ENCODE results near the gene FASTKD3. TPM values are rescaled to one million over a fixed set of nuclear protein-coding genes. Genes with fewer than 3 reads are reported as not detected.

Gene FASTKD3
- total and polyA plus RNA-seq, 9 donors = 7.7 to 10.6 (median 9.0) TPM

DNA sequence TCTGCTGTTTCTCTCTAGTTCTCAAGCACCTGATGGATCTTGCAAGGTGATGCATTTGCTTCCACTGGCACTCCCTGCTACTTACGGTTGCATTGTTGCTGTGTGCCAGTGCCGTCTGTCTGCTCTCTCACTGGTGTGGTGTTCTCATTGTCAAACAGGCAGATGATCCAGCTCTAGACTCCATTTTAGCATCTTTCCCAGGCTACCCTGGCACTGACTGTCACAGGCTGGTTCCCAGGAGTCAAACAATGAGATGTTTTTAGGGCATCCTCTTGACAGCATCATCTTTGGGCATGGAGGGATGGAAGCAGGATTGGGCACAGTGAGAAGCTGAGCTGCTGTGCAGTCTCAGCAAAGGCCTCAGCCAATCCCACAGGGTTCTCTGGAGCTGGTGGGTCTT, 13.0 kb upstream of the FASTKD3 start:
- no peak for DNase-seq
- Histone ChIP-seq H3K27ac (ENCODE audit: low read length) (no peak overlapping the region), H3K36me3 (ENCODE audit: control insufficient read depth, insufficient read depth, low read length) (peaks cover 41% of the 10 kb centered on the region), H3K4me1 (ENCODE audit: control insufficient read depth, insufficient read depth, low read length) (no peaks in the 10 kb centered on the region), H3K9me3 (replicated peaks; ENCODE audit: control insufficient read depth, low read depth, low read length) (no peaks in the 10 kb centered on the region), H3K4me3 (ENCODE audit: low read length) (no peak overlapping the region), H3K27me3 (ENCODE audit: control insufficient read depth, insufficient read depth, low read length) (no peaks in the 10 kb centered on the region)
- no CpG with 5 or more reads among the region's 2 CpGs for WGBS (ENCODE audit: insufficient coverage)

DNA sequence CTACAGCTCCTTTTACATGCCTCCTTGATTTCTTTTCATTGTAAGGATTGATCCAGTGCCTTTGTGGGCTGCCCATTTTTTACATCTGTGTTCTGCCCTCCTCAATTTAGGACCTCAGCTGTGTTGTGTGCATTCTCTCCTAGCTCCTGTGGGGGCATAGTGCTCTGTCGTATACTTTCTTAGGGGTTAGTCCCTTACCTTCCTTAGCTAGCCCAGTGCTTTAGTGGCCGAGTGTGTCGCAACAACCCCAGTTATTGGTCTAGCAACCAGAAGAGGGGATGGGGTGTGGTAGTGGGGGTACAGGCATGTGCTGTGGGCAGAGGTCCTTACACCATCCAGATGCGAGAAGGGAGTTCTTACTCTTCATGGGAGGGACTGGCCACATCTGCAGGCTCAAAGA, 12.3 kb upstream of the FASTKD3 start:
- no peak for DNase-seq
- H3K4me1 ChIP-seq (ENCODE audit: control insufficient read depth, insufficient read depth, low read length) = no peaks in the 10 kb centered on the region
- 100% methylated on average over 1 of the region's 4 CpGs for WGBS (ENCODE audit: insufficient coverage)

DNA sequence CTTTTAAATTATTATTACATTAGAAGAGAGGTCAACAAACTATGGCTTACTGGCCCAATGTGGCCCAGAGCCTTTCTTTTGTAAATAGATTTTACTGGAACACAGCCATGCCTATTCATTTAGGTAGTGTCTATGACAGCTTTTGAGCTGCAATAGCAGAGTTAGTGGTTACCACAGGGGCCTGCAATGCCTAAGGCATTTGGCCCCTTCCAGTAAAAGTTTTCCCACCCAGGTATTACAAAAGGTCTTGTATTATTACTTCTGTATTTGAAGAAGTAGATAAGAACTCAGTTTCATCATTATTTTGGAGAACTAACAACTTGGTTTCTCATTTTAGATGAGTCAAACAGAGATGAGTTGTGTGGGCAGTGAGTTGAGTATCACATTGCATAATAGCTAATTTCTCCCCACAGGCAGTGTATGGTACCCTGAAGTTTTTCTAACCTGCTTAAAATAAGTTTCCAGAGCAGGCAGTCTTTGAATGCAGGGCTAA, 9.6 kb upstream of the FASTKD3 start:
- no peaks in the 10 kb centered on the region for H3K27me3 ChIP-seq (ENCODE audit: control insufficient read depth, insufficient read depth, low read length)
- no peak for DNase-seq
- H3K36me3 ChIP-seq (ENCODE audit: control insufficient read depth, insufficient read depth, low read length) = peaks cover 44% of the 10 kb centered on the region
- no peaks in the 10 kb centered on the region for H3K9me3 ChIP-seq (replicated peaks; ENCODE audit: control insufficient read depth, low read depth, low read length)
- no peak overlapping the region for H3K27ac ChIP-seq (ENCODE audit: low read length)
- H3K4me3 ChIP-seq (ENCODE audit: low read length) = no peak overlapping the region
- no peaks in the 10 kb centered on the region for H3K4me1 ChIP-seq (ENCODE audit: control insufficient read depth, insufficient read depth, low read length)

More for the DNA sequence above, 12.3 kb upstream of the FASTKD3 start:
- Histone ChIP-seq H3K27ac (ENCODE audit: low read length) (no peak overlapping the region), H3K9me3 (replicated peaks; ENCODE audit: control insufficient read depth, low read depth, low read length) (no peaks in the 10 kb centered on the region), H3K4me3 (ENCODE audit: low read length) (no peak overlapping the region), H3K36me3 (ENCODE audit: control insufficient read depth, insufficient read depth, low read length) (peaks cover 45% of the 10 kb centered on the region), H3K27me3 (ENCODE audit: control insufficient read depth, insufficient read depth, low read length) (no peaks in the 10 kb centered on the region)

DNA sequence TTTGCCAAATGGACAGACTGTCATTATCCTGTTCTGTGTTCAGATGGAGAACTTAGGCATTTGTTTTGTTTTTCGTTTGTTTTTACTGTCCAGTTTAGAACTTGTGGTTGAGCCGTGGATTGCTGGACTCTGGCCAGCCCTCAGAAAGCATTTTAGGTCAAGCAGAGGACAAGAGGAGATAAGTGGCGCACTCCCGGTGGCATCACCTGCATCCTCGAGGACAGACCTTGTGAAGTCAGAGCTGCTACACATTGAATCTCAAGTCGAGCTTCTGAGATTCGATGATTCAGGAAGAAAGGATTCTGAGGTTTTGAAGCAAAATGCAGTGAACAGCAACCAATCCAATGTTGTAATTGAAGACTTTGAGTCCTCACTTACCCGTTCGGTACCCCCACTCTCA, 9.0 kb upstream of the FASTKD3 start:
- WGBS (ENCODE audit: insufficient coverage) = 90% methylated on average over 4 of the region's 9 CpGs

DNA sequence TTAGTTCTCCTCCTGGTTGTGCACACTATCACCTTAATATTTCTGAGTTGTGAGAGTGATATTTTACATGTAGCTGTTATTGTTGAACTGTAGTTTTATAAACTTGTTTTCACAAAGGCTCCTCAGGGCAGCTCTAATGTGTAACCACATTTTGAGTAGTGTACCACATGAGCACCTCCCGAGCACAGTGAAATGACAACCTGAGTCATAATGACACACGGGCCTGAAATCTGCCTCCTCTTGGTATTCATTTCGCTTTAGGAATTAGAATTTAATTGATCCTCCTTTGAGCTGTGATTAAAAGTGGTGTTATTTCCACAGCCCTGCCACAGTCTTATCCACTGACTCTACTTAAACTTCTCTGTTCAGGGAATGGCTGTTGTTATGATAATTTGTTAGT, 8.0 kb upstream of the FASTKD3 start:
- DNase-seq = no peak
- Histone ChIP-seq H3K9me3 (replicated peaks; ENCODE audit: control insufficient read depth, low read depth, low read length) (no peaks in the 10 kb centered on the region), H3K27ac (ENCODE audit: low read length) (no peak overlapping the region), H3K27me3 (ENCODE audit: control insufficient read depth, insufficient read depth, low read length) (no peaks in the 10 kb centered on the region), H3K4me1 (ENCODE audit: control insufficient read depth, insufficient read depth, low read length) (no peaks in the 10 kb centered on the region), H3K4me3 (ENCODE audit: low read length) (no peak overlapping the region), H3K36me3 (ENCODE audit: control insufficient read depth, insufficient read depth, low read length) (peaks cover 43% of the 10 kb centered on the region)
- no CpG with 5 or more reads among the region's 3 CpGs for WGBS (ENCODE audit: insufficient coverage)

More for the DNA sequence above, 9.0 kb upstream of the FASTKD3 start:
- no peak overlapping the region for H3K27ac ChIP-seq (ENCODE audit: low read length)
- no peak for DNase-seq
- no peaks in the 10 kb centered on the region for H3K4me1 ChIP-seq (ENCODE audit: control insufficient read depth, insufficient read depth, low read length)
- H3K9me3 ChIP-seq (replicated peaks; ENCODE audit: control insufficient read depth, low read depth, low read length) = no peaks in the 10 kb centered on the region
- no peaks in the 10 kb centered on the region for H3K27me3 ChIP-seq (ENCODE audit: control insufficient read depth, insufficient read depth, low read length)
- H3K36me3 ChIP-seq (ENCODE audit: control insufficient read depth, insufficient read depth, low read length) = peaks cover 43% of the 10 kb centered on the region
- no peak overlapping the region for H3K4me3 ChIP-seq (ENCODE audit: low read length)

DNA sequence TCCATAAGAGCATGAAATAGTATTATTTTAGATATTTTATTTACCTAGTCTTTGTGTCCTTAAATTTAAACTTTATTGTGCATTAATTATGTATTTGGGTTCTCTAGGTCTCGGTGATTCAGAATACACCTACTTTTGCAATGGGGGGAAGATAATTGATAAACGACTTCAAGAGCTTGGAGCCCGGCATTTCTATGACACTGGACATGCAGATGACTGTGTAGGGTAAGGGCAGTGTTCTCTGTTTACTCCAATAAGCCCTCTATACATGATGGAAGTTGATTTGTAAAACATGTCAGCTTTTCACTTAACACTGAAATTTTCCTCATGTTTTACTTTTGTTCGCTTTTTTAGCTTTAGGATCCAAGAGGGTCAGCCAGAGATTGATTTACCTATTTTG, 6.3 kb upstream of the FASTKD3 start:
- H3K27me3 ChIP-seq (ENCODE audit: control insufficient read depth, insufficient read depth, low read length) = no peaks in the 10 kb centered on the region
- H3K27ac ChIP-seq (ENCODE audit: low read length) = no peak overlapping the region
- no peaks in the 10 kb centered on the region for H3K9me3 ChIP-seq (replicated peaks; ENCODE audit: control insufficient read depth, low read depth, low read length)
- WGBS (ENCODE audit: insufficient coverage) = no CpG with 5 or more reads among the region's 4 CpGs
- H3K4me1 ChIP-seq (ENCODE audit: control insufficient read depth, insufficient read depth, low read length) = peaks cover 2% of the 10 kb centered on the region
- no peak overlapping the region for H3K4me3 ChIP-seq (ENCODE audit: low read length)
- no peak for DNase-seq
- H3K36me3 ChIP-seq (ENCODE audit: control insufficient read depth, insufficient read depth, low read length) = peaks cover 43% of the 10 kb centered on the region

DNA sequence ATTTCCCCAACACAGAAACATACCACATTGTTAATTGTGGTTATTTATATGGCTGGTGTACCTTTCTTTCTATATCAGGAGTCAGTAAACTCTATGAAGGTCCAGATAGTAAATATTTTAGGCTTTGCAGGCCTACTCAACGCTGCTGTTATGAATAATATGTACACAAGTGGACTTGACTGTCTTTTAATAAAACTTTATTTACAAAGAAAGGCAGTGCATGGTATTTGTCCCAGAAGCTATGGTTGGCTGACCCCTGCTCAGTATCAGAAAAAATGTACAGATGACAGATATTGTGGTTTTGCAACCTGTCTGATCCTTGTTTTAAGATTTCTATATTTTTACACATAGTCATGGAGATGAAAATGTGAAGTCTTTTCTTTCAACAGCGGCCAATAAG, 5.8 kb upstream of the FASTKD3 start:
- WGBS (ENCODE audit: insufficient coverage) = no CpG with 5 or more reads among the region's 2 CpGs
- Histone ChIP-seq H3K27me3 (ENCODE audit: control insufficient read depth, insufficient read depth, low read length) (no peaks in the 10 kb centered on the region), H3K4me1 (ENCODE audit: control insufficient read depth, insufficient read depth, low read length) (peaks cover 2% of the 10 kb centered on the region), H3K27ac (ENCODE audit: low read length) (no peak overlapping the region), H3K4me3 (ENCODE audit: low read length) (no peak overlapping the region), H3K36me3 (ENCODE audit: control insufficient read depth, insufficient read depth, low read length) (peaks cover 40% of the 10 kb centered on the region), H3K9me3 (replicated peaks; ENCODE audit: control insufficient read depth, low read depth, low read length) (no peaks in the 10 kb centered on the region)
- DNase-seq = no peak

DNA sequence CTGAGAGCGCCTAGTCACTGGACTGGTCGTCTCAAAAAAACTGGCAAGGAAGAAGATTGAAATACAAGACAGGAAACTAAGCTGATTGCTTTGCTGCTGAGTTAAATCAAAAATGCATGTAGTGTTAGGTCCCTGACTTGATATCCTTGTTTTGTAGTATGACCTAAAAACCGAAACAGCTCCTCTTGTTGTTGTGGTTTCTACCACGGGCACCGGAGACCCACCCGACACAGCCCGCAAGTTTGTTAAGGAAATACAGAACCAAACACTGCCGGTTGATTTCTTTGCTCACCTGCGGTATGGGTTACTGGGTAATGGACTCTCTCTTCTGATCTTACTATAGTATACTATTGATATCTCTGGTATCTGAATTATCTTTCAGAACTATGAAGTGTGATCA, 4.4 kb upstream of the FASTKD3 start:
- WGBS (ENCODE audit: insufficient coverage) = 70% methylated on average over 3 of the region's 9 CpGs
- Histone ChIP-seq H3K27me3 (ENCODE audit: control insufficient read depth, insufficient read depth, low read length) (no peaks in the 10 kb centered on the region), H3K4me3 (ENCODE audit: low read length) (no peak overlapping the region), H3K4me1 (ENCODE audit: control insufficient read depth, insufficient read depth, low read length) (peaks cover 2% of the 10 kb centered on the region), H3K9me3 (replicated peaks; ENCODE audit: control insufficient read depth, low read depth, low read length) (no peaks in the 10 kb centered on the region), H3K27ac (ENCODE audit: low read length) (no peak overlapping the region), H3K36me3 (ENCODE audit: control insufficient read depth, insufficient read depth, low read length) (peaks cover 32% of the 10 kb centered on the region)
- no peak for DNase-seq

DNA sequence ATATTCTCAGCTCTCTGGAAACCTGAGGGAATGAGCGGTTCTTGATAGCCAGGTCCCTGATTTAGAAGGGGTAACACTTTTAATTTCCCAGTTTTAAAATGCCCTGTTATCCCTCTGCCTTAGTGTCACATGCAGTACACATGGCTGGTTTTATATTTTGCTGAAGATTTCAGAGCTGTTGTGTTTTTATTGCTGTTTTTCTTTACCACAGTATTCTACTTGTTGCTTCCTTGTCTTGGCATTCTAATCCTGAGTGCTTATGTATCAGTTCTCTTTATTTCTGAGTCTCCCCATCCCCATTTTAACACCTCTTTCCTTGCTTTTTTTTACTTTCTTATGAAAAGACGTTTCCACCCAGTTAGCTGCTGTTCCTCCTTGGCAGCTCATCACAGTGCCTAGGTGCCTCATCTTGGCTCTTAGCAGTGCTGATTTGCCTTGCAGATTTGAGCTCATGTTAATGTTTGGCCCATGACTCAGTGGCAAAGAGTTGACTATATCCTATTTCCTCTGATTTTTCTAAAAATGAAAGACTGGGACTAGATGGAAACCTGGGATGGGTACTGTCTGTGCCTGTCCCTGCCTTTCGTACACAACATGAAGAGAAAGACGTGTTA, 3.8 kb upstream of the FASTKD3 start:
- H3K9me3 ChIP-seq (replicated peaks; ENCODE audit: control insufficient read depth, low read depth, low read length) = no peaks in the 10 kb centered on the region
- peaks cover 2% of the 10 kb centered on the region for H3K4me1 ChIP-seq (ENCODE audit: control insufficient read depth, insufficient read depth, low read length)
- no peaks in the 10 kb centered on the region for H3K27me3 ChIP-seq (ENCODE audit: control insufficient read depth, insufficient read depth, low read length)
- H3K27ac ChIP-seq (ENCODE audit: low read length) = no peak overlapping the region
- H3K36me3 ChIP-seq (ENCODE audit: control insufficient read depth, insufficient read depth, low read length) = peaks cover 27% of the 10 kb centered on the region
- H3K4me3 ChIP-seq (ENCODE audit: low read length) = no peak overlapping the region
- 72% methylated on average over 3 of the region's 4 CpGs for WGBS (ENCODE audit: insufficient coverage)
- DNase-seq = no peak

DNA sequence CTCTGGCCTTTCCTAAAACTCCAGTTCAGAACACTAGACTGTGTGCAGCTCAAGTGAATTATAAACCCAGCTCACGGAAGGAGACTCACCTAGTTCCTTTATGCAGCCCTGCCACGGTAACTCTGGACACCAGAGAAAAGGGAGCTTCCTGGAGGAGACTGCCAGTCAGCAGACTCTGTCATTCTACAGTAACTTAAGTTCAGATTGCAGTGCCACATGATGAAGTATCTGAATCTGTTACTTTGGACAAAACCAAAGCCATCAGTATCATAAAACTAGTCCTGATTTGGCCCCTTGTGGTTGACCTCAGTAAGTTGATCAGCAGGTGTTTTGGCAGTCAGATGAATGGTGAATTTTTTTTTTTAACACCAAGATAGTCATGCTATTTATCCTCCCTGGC, 2.8 kb upstream of the FASTKD3 start:
- Histone ChIP-seq H3K4me3 (ENCODE audit: low read length) (no peak overlapping the region), H3K36me3 (ENCODE audit: control insufficient read depth, insufficient read depth, low read length) (peaks cover 26% of the 10 kb centered on the region), H3K27ac (ENCODE audit: low read length) (no peak overlapping the region), H3K4me1 (ENCODE audit: control insufficient read depth, insufficient read depth, low read length) (peaks cover 2% of the 10 kb centered on the region), H3K27me3 (ENCODE audit: control insufficient read depth, insufficient read depth, low read length) (no peaks in the 10 kb centered on the region), H3K9me3 (replicated peaks; ENCODE audit: control insufficient read depth, low read depth, low read length) (no peaks in the 10 kb centered on the region)
- no peak for DNase-seq
- WGBS (ENCODE audit: insufficient coverage) = 93% methylated on average over 2 of the region's 2 CpGs

Measured in muscle of leg (tissue), 11 donors.